Hepatocyte (in vitro differentiated cells): ENCODE results near the gene FAM53C. TPM values are rescaled to one million over a fixed set of nuclear protein-coding genes. Genes with fewer than 3 reads are reported as not detected.

Experiments used
- DNase-seq: peaks from one replicate; pipeline ENCODE4 v3.0.0-alpha.2; 2016; ENCODE audit warnings: low spot score
- H2AFZ ChIP-seq: fragments of 200-600 bp; sonication (generic); 2 replicates; pipeline ENCODE4 v1.6.0; 2016; ENCODE audit warnings: antibody characterized with exemption, mild to moderate bottlenecking
- H3K27ac ChIP-seq: fragments of 200-600 bp; sonication (generic); 2 replicates; pipeline ENCODE4 v1.5.1; 2016; ENCODE audit warnings: mild to moderate bottlenecking
- H3K27me3 ChIP-seq: fragments of 200-600 bp; sonication (generic); 2 replicates; pipeline ENCODE4 v1.6.1; 2016
- H3K36me3 ChIP-seq: fragments of 200-600 bp; sonication (generic); replicated peaks from 2 replicates; pipeline ENCODE4 v1.5.1; 2016; ENCODE audit warnings: low read depth; ENCODE audit not compliant: insufficient read depth
- H3K4me1 ChIP-seq: fragments of 200-600 bp; sonication (generic); 2 replicates; pipeline ENCODE4 v1.5.1; 2016; ENCODE audit warnings: mild to moderate bottlenecking, moderate library complexity; ENCODE audit not compliant: insufficient read depth
- H3K4me2 ChIP-seq: fragments of 200-600 bp; sonication (generic); 2 replicates; pipeline ENCODE4 v1.6.0; 2016
- H3K4me3 ChIP-seq: fragments of 200-600 bp; sonication (generic); 2 replicates; pipeline ENCODE4 v1.5.1; 2016; ENCODE audit warnings: mild to moderate bottlenecking
- H3K79me2 ChIP-seq: fragments of 200-600 bp; sonication (generic); 2 replicates; pipeline ENCODE4 v1.6.0; 2017; ENCODE audit warnings: mild to moderate bottlenecking
- H3K9me2 ChIP-seq: fragments of 200-600 bp; sonication (generic); replicated peaks from 2 replicates; pipeline ENCODE4 v1.6.0; 2017; ENCODE audit warnings: mild to moderate bottlenecking; ENCODE audit not compliant: insufficient read depth
- H3K9me3 ChIP-seq: fragments of 200-600 bp; sonication (generic); 2 replicates; pipeline ENCODE4 v1.5.1; 2016; ENCODE audit warnings: low read depth, mild to moderate bottlenecking
- H4K20me1 ChIP-seq: fragments of 200-600 bp; sonication (generic); 2 replicates; pipeline ENCODE4 v1.6.0; 2016; ENCODE audit warnings: mild to moderate bottlenecking; ENCODE audit not compliant: insufficient read depth, poor library complexity, severe bottlenecking
- CTCF ChIP-seq: fragments of 200-600 bp; sonication (generic); IDR thresholded peaks from 2 replicates; pipeline ENCODE4 v1.5.1; 2016; ENCODE audit warnings: antibody characterized with exemption, mild to moderate bottlenecking; ENCODE audit not compliant: poor library complexity
- EZH2 ChIP-seq: fragments of 200-600 bp; sonication (generic); IDR thresholded peaks from 2 replicates; pipeline ENCODE4 v1.6.1; 2016; ENCODE audit warnings: antibody characterized with exemption, mild to moderate bottlenecking, borderline replicate concordance
- EZH2phosphoT487 ChIP-seq: fragments of 200-600 bp; sonication (generic); IDR thresholded peaks from one replicate; pipeline ENCODE4 v1.6.1; 2018; ENCODE audit warnings: antibody characterized with exemption, mild to moderate bottlenecking, low read depth, moderate library complexity; ENCODE audit not compliant: unreplicated experiment, severe bottlenecking
- WGBS: methylation state at CpG from one replicate; pipeline ENCODE4 v1.1.6; 2016; ENCODE audit warnings: low lambda C conversion rate; ENCODE audit errors: missing lambda C conversion rate; 5-methylcytosine and 5-hydroxymethylcytosine counted together
- polyA plus RNA-seq: library from polyadenylated mRNA; unstranded; fragments of >200 nt; fragmentation: Nextera tagmentation; extraction: Ambion mirVana; gene quantifications from 2 replicates; pipeline ENCODE4 v1.2.1, GENCODE V29; 2016
- total RNA-seq: library from RNA; depleted of rRNA; stranded (reverse); fragments of >200 nt; gene quantifications from 2 replicates; pipeline ENCODE4 v1.2.3, GENCODE V29; 2014

The FAM53C gene
- total and polyA plus RNA-seq, 2 experiments from 2014 or later: 27.4 to 33.6 TPM

GRCh38 chr5:138340008-138340407 is 1.9 kb downstream of the FAM53C start:
- Histone ChIP-seq H3K27ac (peak overlapping the region; percentile 98), H3K4me2 (peak overlapping the region; percentile 98), H3K79me2 (peaks cover 60% of the 10 kb centered on the region), H4K20me1 (peaks cover 23% of the 10 kb centered on the region), H3K9me2 (no peaks in the 10 kb centered on the region), H3K27me3 (no peaks in the 10 kb centered on the region), H2AFZ (no peak overlapping the region), H3K36me3 (no peaks in the 10 kb centered on the region), H3K4me1 (peaks cover 16% of the 10 kb centered on the region), H3K4me3 (peak overlapping the region; percentile 60), H3K9me3 (no peaks in the 10 kb centered on the region)
- no peak for DNase-seq
- 90% methylated on average over 3 of the region's 3 CpGs for WGBS
- TF ChIP-seq CTCF (no peak), EZH2phosphoT487 (no peak), EZH2 (no peak)

DNA sequence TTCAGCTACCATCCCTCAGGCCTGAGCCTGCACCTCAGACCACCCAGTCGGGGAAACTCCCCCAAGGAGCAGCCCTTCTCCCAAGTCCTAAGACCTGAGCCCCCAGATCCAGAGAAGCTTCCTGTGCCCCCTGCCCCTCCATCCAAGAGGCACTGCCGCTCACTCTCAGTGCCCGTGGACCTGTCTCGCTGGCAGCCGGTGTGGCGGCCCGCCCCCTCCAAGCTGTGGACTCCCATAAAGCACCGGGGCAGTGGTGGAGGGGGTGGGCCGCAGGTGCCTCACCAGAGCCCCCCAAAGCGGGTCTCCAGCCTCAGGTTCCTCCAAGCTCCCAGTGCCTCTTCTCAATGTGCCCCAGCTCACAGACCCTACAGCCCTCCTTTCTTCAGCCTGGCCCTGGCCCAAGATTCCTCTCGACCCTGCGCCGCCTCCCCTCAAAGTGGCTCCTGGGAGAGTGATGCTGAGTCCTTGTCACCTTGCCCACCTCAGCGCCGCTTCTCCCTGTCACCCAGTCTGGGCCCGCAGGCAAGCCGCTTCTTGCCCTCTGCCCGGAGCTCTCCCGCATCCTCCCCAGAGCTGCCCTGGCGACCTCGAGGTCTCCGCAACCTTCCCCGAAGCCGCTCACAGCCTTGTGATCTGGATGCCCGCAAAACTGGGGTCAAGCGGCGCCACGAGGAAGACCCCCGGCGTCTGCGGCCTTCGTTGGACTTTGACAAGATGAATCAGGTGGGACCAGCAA is 7.0 kb downstream of the FAM53C start:
- WGBS: 98% methylated on average over 26 of the region's 32 CpGs
- no peak for DNase-seq
- H4K20me1 ChIP-seq: peaks cover 16% of the 10 kb centered on the region

DNA sequence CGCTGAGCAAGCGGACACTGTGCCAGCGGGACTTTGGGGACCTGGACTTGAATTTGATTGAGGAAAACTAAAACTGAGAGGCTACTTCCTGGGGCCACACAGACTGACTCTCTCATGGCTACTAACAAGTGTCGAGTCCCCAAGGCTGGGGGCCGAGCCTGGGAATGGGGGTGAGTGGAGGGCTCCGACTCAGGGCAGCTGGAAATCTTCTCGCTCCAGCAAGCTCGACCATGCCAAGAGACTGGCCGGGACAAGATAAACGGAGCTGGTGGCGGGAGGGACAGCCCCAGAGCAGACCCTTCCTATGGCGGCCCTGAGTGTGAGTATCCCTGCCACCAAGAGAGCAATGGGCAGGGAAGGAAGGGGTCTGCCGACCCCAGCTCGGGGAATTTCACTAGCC is 8.8 kb downstream of the FAM53C start:
- no peak for DNase-seq
- TF ChIP-seq EZH2 (no peak), CTCF (no peak), EZH2phosphoT487 (no peak)

More for the DNA sequence above, 7.0 kb downstream of the FAM53C start:
- H3K27me3 ChIP-seq: no peaks in the 10 kb centered on the region
- peaks cover 42% of the 10 kb centered on the region for H3K79me2 ChIP-seq
- no peaks in the 10 kb centered on the region for H3K36me3 ChIP-seq
- peaks cover 9% of the 10 kb centered on the region for H3K4me1 ChIP-seq
- H3K4me3 ChIP-seq: no peak overlapping the region
- H3K4me2 ChIP-seq: no peak overlapping the region
- no peaks in the 10 kb centered on the region for H3K9me3 ChIP-seq
- no peak overlapping the region for H2AFZ ChIP-seq
- H3K27ac ChIP-seq: no peak overlapping the region
- H3K9me2 ChIP-seq: no peaks in the 10 kb centered on the region
- TF ChIP-seq EZH2: no peak
- no peak for TF ChIP-seq CTCF
- no peak for TF ChIP-seq EZH2phosphoT487

More for the DNA sequence above, 8.8 kb downstream of the FAM53C start:
- Histone ChIP-seq H3K79me2 (peaks cover 24% of the 10 kb centered on the region), H3K9me2 (no peaks in the 10 kb centered on the region), H3K9me3 (no peaks in the 10 kb centered on the region), H3K4me2 (no peak overlapping the region), H3K27me3 (no peaks in the 10 kb centered on the region), H3K36me3 (no peaks in the 10 kb centered on the region), H2AFZ (no peak overlapping the region), H3K4me3 (no peak overlapping the region), H3K4me1 (no peaks in the 10 kb centered on the region), H3K27ac (no peak overlapping the region), H4K20me1 (no peaks in the 10 kb centered on the region)
- WGBS: 97% methylated on average over 14 of the region's 14 CpGs
